HG03558 (cell line): Measurements from ENCODE around the gene NFE2L1.
"Not testable (repeated sequence)": the region's sequence is repeated elsewhere in the genome, so short reads cannot be mapped to it uniquely, and the experiment has no call there.

Experiments used
- ATAC-seq: cut with Tn5 transposase; IDR thresholded peaks from one replicate; pipeline ENCODE4 v1.9.1; 2021; ENCODE audit warnings: moderate number of reproducible peaks; ENCODE audit not compliant: unreplicated experiment; ENCODE audit errors: extremely low read depth

The NFE2L1 gene

DNA sequence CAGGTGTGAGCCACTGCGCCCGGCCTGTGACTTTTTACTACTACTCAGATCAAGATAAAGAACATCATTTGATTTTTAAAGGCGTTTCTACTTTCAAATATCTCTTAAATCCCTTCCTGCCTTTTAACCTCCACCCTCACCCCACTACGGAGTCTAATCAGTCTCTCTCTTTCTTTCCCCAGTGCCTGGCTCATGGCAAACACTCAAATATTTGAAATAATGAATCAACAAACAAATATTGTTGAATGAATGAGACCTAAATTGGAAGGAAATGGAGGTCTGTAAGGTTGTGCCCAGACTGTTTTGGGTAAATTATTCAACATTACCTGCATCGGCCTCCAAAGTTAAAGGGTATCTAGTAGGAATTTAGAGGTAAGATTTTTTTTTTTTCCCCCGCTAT, 25.3 kb upstream of the NFE2L1 start:
- no peak for ATAC-seq

DNA sequence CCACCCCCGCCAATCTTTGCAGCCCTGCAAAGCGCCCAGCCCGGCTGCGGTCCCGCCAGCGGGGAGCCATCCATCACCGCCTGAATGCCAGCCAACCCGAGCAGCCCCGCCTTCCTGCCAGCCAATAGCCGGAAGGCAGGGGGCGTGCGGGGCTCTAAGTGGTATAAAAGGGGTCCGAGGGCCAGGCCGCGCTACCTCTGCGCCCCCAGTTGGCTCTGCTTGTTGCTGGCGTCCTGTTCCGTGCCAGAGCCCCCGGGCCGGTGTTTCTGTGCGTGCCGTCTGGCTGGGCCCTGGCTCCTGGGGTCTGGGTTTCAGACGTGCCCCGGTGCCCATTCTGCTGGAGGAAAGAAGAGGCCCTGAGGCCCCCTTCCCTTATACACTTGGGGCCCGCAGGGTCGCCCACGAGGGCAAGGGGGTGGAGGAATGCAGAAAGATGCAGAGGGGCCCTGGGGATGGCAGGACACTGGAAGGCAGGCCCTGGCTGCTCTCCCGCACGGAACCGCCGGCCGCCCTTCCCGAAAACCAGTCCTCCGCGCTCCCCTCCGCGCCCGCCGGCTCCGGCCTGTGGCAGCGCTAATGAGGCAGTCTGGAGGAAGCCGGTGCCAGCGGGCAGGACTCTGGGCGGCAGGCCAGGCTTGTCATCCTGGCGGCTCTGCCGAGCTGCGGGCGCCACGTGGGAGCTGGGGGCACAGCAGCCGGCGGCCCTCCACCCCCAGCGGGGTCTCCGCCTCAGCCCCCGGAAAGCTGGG, 24.6 kb upstream of the NFE2L1 start:
- ATAC-seq: no peak

GRCh38 chr17:48024149-48025039, 23.8 kb upstream of the NFE2L1 start:
- no peak for ATAC-seq

DNA sequence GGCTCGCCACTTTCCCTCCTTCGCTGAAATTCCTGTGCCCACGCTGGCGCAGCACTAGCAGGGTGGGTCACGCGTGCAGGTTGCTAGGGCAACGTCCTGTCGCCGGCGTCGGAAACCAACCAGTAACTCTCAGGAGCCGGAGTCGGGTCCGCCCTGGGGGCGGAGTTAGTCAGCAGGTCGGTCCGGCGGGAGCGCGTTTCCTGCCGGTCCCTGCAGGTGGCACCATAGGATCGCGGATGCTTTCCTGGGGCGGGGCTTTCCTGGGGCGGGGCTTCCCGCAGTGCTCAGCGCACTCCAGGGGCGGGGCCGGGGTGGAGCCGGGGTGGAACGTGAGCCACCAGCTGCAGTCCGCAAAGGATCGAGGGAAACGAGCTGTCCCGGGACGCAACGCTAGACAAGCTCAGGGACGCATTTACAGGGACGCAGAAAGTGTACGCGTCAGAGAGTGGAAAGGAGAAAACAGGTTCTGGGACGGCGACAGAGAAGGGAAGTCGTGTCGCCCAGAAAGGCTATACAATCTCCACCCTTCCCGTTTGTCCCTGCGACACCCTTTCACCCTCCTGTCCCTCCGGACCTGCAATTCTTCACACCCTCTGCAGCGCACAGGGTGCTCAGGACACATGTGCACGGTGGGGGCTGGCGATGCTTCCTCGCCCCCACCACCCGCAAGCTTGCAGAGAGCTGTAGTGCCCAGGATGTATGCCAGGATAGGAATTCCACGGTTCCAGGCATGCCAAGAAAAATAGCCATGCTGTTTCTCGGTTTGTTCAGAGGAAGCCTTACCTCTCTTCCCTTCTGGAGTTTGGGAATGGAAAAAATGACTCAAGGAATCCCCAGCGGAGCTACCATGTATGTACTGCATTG, 22.9 kb upstream of the NFE2L1 start:
- ATAC-seq: peak; percentile 31

- ATAC-seq: no peak
Observed at GRCh38 chr17:48025904-48026501, 22.2 kb upstream of the NFE2L1 start.

- no peak for ATAC-seq
Observed at GRCh38 chr17:48026502-48027321, 21.4 kb upstream of the NFE2L1 start.

- no peak for ATAC-seq
Observed at GRCh38 chr17:48027322-48027981, 20.7 kb upstream of the NFE2L1 start.

DNA sequence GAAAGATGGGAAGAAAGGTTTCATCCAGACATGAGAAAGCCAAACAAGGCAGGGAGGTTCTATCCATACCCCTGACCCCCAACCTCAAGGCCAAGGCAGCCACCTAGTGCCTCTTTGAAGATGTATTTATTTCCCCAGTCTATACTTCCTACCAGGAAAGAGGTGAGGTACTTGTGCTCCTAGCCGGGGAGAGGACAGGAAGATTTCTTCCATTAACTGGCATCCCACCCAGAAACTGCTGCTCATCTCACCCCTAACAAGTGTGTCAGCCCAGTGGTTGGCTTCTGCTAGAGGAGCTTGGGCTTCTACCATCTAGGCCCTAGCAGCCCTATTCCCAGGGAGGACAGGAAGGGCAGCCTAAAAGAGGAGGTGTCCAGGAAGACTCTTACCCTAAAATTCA, 19.4 kb upstream of the NFE2L1 start:
- no peak for ATAC-seq

DNA sequence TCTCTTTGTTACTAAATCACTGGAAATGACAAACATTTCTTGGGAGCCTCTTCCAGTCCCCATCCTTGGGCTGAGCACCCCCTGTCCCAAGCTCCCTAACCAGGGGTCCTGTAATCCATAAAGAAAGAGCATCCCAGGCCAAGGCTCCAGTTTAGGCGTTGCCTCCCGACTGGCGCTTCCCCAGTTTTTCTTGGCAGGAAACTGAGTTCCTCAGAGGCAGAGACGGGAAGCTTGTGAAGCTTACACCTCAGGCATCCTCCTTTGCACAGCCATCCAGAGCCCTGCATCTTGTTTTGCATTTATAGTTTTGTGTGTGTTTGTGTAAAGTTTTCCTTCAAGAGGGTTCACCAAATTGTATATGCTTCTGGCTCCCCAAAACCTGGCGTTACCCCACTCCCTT, 17.6 kb upstream of the NFE2L1 start:
- no peak for ATAC-seq

DNA sequence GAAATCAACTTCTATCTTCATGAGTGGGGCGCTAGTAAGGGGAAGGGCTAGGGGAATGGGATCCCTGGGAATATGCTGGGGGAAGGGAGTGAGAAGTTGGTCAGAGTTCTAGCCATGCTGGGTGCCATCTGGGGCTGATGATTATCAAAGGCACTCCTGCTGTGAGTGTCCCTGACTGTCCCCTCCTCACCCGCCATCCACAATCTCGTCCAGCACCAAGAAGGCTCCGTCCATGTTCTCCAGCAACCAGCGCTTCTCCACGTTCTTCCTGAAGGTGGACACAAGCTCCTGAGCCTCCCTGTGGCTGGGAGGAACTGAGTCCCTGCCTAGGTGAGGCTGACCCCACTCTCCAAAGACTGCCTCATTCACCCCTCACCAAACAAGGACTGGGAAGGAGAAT, 16.2 kb upstream of the NFE2L1 start:
- no peak for ATAC-seq

DNA sequence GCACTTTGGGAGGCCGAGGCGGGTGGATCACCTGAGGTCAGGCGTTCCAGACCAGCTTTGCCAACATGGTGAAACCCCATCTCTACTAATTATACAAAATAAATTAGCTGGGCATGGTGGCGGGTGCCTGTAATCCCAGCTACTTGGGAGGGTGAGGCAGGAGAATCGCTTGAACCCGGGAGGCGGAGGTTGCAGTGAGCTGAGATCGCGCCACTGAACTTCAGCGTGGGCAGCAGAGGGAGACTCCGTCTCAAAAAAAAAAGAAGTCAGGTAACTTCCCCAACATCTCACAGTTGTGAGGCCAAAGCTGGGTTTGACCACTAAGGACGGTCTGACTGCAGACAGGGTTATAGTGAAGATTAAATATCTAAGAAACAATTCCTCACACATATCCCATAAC, 13.4 kb upstream of the NFE2L1 start:
- not testable (repeated sequence) for ATAC-seq

DNA sequence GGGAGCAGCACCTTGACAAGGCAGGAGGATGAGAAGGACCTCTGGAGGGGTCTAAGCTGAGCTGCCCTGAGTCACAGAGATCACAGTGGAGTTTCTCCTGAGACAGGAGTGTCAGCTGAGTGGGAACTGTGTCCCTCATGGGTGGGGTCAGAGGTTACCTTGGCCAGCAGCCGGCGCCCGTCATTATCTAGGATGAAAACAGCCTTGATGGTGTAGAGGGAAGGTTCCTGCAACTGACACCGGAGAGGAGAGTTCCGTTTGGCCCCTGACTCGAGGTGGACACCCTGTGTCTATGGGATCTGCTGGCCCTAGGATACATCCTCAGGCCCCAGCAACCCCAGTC, 11.5 kb upstream of the NFE2L1 start:
- ATAC-seq: no peak

DNA sequence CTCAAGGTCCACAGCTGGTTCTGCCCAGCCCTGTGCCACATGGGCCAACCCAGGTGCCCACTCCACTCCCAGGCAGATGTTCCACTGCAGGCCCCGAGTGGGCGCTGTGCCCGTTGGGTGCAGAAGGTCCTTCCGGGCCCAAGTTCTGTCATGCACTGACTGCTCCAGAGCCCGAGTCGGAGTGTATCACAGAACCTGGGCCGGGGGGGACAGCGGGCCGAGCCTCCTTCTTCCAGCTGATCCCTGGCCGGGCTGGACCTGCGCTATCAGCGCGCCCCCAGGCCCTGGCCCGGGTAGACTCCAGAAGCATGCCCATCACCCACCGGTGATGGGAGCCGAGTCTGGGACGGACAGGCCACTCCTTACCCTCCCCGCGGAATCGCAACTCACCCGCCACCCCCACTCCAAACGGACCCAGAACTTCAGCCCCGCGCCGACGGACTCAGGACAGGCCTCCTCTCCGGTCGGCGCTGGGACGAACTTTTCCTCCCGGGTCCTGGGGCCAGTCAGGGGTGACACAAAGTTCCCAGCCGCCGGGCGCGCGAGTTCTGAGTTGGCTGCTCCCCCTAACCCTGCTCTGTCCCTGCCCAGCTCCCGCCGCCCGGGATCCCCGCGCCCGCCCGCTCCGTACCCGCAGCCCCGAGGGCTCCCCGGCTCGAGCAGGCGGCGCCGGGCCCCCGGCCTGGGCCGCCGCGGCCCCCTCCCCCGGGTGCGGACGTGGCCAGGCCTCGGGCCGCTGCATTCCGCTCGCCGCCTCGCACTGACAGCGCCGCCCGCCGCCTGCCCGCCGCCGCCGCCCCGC, 10.9 kb upstream of the NFE2L1 start, which contains the start of gene COPZ2:
Gene COPZ2 (minus strand): TSS at position 762 of the 802 bp plus-strand sequence. CDS start 20 bp downstream, at position 742.
- ATAC-seq: no peak

GRCh38 chr17:48037838-48038323, 10.3 kb upstream of the NFE2L1 start:
- ATAC-seq: no peak

DNA sequence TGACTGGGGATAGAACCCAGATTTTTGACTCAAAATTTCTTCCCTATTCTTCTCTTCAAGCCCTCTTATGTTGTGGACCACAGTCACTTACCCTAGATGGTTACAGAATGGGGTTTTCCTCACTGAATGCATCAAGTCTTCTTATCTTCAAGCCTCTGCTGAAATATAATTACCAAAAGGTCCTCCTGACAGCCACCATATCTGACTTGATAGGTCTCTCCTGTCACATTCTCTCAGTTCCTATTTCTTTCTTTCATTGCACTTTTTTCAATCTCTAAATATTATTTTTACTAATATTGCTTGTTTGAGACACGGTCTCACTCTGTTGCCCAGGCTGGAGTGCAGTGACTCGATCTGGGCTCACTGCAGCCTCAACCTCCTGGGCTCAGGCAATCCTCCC, 9.5 kb upstream of the NFE2L1 start:
- no peak for ATAC-seq

GRCh38 chr17:48043176-48043575, 5.0 kb upstream of the NFE2L1 start:
- no peak for ATAC-seq

DNA sequence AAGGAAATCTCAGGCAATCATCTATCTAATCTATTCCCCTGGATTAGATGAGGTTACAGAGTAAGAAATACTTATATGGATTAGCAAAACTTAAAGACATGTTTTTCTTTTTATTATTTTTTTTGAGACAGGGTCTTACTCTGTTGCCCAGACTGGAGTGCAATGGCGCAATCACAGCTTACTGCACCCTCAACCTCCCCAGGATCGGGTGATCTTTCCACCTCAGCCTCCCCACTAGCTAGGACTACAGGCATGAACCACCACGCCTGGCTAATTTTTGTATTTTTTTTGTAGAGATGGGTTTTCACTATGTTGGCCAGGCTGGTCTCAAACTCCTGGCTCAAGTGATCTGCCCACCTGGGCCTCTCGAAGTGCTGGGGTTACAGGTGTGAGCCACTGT, 3.3 kb upstream of the NFE2L1 start:
- no peak for ATAC-seq
